Adipocyte (in vitro differentiated cells): ENCODE results near the gene TXNL4A.

ENCODE experiments used
- DNase-seq: peaks from one replicate; pipeline ENCODE4 v3.0.0-alpha.2; 2015; ENCODE audit warnings: low read depth
- H3K27me3 ChIP-seq: replicated peaks from 2 replicates; pipeline ENCODE4 v1.7.0; 2013; ENCODE audit warnings: mild to moderate bottlenecking, low read length, moderate library complexity; ENCODE audit not compliant: control insufficient read depth, insufficient read depth
- H3K36me3 ChIP-seq: 2 replicates; pipeline ENCODE4 v1.7.0; 2013; ENCODE audit warnings: low read length, mild to moderate bottlenecking, moderate library complexity; ENCODE audit not compliant: control insufficient read depth, insufficient read depth, severe bottlenecking
- H3K4me1 ChIP-seq: 2 replicates; pipeline ENCODE4 v1.7.0; 2013; ENCODE audit warnings: mild to moderate bottlenecking, low read length, moderate library complexity; ENCODE audit not compliant: control insufficient read depth, insufficient read depth
- H3K4me3 ChIP-seq: 2 replicates; pipeline ENCODE4 v1.7.0; 2013; ENCODE audit warnings: mild to moderate bottlenecking, low read length, moderate library complexity
- H3K9ac ChIP-seq: 2 replicates; pipeline ENCODE4 v1.7.0; 2013; ENCODE audit warnings: mild to moderate bottlenecking, low read length, moderate library complexity
- H3K9me3 ChIP-seq: 2 replicates; pipeline ENCODE4 v1.7.0; 2013; ENCODE audit warnings: mild to moderate bottlenecking, low read length, moderate library complexity; ENCODE audit not compliant: control insufficient read depth

TXNL4A gene

DNA sequence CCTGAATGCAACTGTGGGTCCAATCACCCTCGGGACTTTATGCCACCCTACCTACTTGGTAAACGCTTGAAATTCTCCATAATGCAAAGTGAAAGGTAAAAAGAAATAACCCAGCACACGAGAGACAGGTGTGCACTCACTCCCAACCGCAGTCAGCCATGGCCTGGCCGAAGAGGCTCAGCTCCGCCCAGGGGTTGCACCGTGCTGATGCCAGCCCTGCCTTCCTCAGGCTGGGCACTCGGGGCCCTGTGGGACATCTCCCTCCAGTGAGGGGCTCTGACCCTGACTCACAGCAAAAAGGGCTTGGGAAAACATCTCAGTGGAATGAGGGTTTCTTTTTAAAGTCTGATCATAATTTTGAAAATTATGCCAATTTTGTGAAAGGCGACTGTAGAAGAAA is 50.2 kb downstream of the TXNL4A start:
- H3K4me3 ChIP-seq = no peak overlapping the region
- H3K9ac ChIP-seq = no peak overlapping the region
- H3K4me1 ChIP-seq = peaks cover 63% of the 10 kb centered on the region
- peaks cover 2% of the 10 kb centered on the region for H3K9me3 ChIP-seq
- DNase-seq = no peak
- no peaks in the 10 kb centered on the region for H3K27me3 ChIP-seq
- H3K36me3 ChIP-seq = peaks cover 76% of the 10 kb centered on the region

DNA sequence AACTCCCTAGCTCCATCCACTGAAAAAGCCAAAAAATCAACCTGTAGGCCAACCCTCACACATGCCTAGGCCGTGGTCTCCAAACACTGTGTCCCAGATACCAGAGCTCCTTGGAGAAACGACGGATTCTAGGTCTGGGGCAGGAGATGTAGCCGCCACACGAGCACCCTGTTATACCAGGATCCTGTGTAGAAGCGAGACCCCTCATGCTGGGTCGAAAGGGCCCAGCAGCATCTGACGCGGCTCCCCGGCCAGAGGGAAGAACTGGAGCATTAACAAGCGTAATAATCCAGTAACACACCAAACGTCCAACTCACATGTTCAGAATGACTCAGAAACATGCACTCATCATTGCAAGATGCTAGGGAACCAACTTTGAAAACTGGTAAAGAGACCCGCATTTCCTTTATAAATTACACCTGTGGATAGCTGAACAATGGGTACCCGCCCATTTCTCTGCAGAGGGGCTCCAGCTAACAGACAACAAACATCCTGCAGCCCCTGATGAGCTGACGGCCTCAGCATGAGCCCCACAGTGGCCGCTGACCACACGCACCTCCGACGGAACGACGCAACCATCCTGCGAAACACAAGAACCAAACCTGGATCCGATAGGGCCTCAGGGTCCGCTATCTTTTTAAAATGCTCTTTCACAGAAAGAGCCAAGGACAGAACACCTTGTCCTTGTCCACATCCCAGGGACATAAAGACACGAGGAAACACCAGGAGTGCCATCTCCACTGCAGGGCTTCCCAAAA is 51.1 kb downstream of the TXNL4A start:
- Histone ChIP-seq H3K4me3 (no peak overlapping the region), H3K9ac (no peak overlapping the region), H3K27me3 (no peaks in the 10 kb centered on the region), H3K36me3 (peaks cover 74% of the 10 kb centered on the region), H3K9me3 (peaks cover 11% of the 10 kb centered on the region), H3K4me1 (peaks cover 55% of the 10 kb centered on the region)
- DNase-seq = no peak

DNA sequence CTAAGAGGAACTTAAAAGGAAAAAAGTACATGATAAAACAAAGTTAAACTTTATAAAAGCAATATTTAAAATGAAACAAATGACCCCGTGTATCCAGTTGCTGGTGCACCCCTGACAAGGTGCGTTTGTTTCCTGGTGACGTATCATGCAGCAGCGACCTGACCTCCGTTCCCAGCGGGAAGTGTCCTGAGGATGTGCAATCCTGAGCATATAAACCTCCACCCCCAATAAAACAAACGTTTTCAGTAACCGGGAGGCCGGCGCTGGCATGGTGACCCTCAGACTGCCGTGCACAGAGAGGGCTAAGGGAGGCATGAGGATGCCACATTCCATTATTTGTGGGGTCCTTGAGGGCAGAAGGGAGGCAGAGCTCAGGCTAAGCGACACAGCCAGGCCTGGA is 51.7 kb downstream of the TXNL4A start:
- Histone ChIP-seq H3K4me1 (peaks cover 48% of the 10 kb centered on the region), H3K36me3 (peaks cover 68% of the 10 kb centered on the region), H3K9me3 (peaks cover 17% of the 10 kb centered on the region), H3K4me3 (no peak overlapping the region), H3K27me3 (no peaks in the 10 kb centered on the region), H3K9ac (no peak overlapping the region)
- no peak for DNase-seq

DNA sequence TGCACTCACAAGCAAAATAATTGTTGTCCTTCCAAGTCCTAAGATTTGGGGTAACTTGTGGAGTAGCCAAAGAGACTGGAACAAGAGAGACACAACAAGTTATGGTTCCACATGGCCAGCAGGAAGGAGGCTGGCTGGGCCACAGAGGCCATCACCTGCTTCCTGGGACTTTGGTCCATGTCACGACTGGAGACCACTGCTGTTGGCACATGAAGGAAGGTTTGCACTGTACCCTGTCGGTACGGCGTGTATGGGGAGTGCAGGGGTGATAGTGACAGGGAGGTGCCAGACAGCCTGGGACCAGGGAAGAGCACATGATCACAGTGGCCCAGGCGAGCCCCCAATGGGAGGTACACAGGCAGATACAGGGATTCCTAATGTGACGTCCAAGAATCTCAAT is 52.4 kb downstream of the TXNL4A start:
- Histone ChIP-seq H3K9me3 (peaks cover 24% of the 10 kb centered on the region), H3K4me3 (no peak overlapping the region), H3K36me3 (peaks cover 64% of the 10 kb centered on the region), H3K27me3 (no peaks in the 10 kb centered on the region), H3K9ac (no peak overlapping the region), H3K4me1 (peaks cover 43% of the 10 kb centered on the region)
- DNase-seq = no peak

DNA sequence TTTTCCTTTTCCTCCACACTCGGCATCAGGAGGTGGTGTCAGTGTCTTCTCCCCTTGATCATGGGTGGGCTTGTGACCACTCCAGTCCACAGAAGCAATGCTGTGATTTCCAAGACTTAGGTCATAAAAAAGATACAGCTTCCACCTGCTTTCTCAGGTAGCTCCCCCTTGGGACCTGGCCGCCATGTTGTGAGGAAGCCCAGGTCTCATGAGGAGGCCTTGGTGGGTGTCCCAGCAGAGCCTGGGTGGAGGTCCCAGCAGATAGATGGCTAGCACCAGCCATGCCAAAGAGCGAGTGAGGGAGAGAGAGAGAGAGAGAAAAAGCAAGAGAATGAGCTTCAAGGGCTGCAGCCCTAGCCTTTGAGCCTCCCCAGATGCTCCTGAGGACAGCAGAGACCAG is 52.9 kb downstream of the TXNL4A start:
- H3K9ac ChIP-seq = no peak overlapping the region
- H3K36me3 ChIP-seq = peaks cover 63% of the 10 kb centered on the region
- no peaks in the 10 kb centered on the region for H3K27me3 ChIP-seq
- DNase-seq = no peak
- H3K9me3 ChIP-seq = peaks cover 28% of the 10 kb centered on the region
- H3K4me1 ChIP-seq = peaks cover 43% of the 10 kb centered on the region
- no peak overlapping the region for H3K4me3 ChIP-seq

DNA sequence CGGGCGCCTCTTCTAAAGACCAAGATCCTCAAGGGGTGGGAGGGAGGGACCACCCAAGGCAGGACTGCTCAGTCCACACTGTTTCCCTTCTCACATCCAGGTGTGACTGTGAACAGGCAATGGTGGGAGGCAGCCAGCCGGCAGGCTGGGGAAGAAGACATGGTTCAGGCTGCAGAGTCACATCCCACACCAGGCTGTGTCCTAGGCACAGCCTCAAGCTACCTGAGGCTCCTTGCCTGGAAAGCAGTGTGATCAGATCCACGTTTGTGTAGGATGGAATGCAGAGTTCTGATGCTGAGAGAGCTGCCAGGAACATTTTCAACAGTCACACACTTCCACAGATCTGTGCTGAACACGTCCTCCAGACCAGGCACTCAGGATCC is 53.3 kb downstream of the TXNL4A start:
- DNase-seq = no peak
- Histone ChIP-seq H3K9me3 (peaks cover 32% of the 10 kb centered on the region), H3K4me3 (no peak overlapping the region), H3K27me3 (no peaks in the 10 kb centered on the region), H3K9ac (no peak overlapping the region), H3K36me3 (peaks cover 63% of the 10 kb centered on the region), H3K4me1 (peaks cover 43% of the 10 kb centered on the region)

DNA sequence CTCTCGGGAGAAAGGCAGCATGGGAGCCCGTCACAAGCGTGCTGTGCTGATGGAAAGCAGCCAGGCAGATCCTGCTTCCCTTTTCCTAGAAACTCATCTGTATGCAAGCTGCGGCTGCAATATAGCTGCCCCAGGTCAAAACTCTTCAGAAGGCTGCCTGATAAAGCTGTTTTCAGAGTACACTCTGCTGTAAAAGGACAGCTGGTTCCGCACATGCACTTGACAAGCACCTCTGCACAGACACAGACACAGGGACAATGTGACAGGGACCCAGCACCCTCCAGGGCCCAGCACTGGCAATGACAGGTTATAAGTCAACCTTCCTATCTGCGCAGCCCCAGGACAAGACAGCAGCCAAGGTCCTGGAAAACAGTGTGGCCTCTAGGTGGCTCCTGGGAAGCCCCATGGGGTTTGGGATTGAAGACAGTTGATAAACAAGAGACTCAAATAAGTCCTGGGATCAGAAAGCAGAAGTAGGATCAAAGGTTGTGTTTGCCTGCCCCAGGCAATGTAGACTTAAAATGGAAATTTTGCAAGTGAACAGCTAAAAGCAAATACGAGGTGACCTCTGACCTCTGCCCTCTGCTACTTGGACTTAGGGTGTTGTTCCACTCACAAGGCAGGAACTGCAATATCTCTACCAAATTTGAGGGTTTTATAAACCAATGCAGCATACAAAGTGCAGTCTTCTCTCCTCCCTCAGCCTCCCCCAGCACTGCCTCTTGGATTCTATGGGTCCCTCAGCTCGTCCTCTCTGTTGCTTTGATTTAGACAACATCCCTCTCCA is 53.9 kb downstream of the TXNL4A start:
- Histone ChIP-seq H3K9ac (no peak overlapping the region), H3K4me3 (no peak overlapping the region), H3K9me3 (peaks cover 38% of the 10 kb centered on the region), H3K4me1 (peaks cover 41% of the 10 kb centered on the region), H3K36me3 (peaks cover 67% of the 10 kb centered on the region), H3K27me3 (no peaks in the 10 kb centered on the region)
- no peak for DNase-seq

DNA sequence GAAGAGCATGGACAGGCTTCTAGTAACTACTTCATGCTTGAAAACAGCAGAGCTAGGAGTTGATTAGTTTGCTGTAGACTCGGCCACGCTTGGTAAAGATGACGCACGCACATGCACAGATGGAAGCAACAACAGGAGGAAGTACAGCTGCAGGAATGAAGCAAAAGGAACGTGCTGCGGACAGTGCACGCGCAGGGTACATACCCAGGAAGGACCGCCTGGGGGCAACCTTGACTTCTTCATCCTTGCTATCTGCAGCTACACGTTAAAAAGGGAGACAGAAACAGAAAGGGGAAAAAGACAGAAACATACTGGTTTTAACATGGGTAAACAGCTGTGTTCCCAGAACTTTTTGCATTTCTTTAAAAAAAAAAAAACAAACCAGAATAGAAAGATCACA is 54.6 kb downstream of the TXNL4A start:
- Histone ChIP-seq H3K27me3 (no peaks in the 10 kb centered on the region), H3K9ac (no peak overlapping the region), H3K4me3 (no peak overlapping the region), H3K36me3 (peaks cover 74% of the 10 kb centered on the region), H3K9me3 (peaks cover 46% of the 10 kb centered on the region), H3K4me1 (peaks cover 34% of the 10 kb centered on the region)
- no peak for DNase-seq

DNA sequence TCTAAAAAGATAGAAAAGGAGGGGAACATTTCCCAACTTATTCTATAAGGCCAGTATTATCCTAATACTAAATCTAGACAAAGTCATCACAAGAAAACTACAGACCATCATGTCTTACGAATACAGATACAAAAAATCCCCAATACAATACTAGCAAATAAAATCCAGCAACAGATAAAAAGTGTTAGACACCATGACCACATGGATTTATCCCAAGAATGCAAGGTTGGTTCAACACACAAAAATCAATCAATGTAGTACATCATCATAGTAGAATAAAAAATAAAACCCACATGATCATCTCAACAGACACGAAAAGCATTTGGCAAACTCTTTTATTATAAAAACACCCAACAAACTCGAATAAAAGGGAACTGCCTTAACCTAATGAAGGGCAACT is 55.5 kb downstream of the TXNL4A start:
- no peak for DNase-seq
- Histone ChIP-seq H3K9ac (no peak overlapping the region), H3K27me3 (no peaks in the 10 kb centered on the region), H3K9me3 (peaks cover 51% of the 10 kb centered on the region), H3K36me3 (peaks cover 77% of the 10 kb centered on the region), H3K4me1 (peaks cover 26% of the 10 kb centered on the region), H3K4me3 (peak overlapping the region; percentile 38)

DNA sequence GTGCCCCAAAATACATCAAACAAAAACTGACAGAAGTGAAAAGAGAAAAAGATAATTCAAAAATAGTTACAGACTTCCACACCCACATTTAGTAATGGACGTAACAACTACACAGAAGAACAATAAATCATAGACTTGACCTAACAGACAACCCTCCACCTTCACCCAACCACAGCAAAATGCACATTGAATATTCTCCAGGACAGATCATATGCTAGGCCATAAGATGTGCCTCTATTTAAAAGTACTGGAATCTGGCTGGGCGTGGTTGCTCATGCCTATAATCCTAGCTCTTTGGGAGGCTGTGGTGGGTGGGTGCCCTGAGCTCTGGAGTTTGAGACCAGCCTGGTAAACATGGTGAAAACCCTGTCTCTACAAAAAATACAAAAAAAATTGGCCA is 56.9 kb downstream of the TXNL4A start:
- Histone ChIP-seq H3K27me3 (no peaks in the 10 kb centered on the region), H3K9ac (no peak overlapping the region), H3K36me3 (peaks cover 76% of the 10 kb centered on the region), H3K4me3 (no peak overlapping the region), H3K4me1 (peaks cover 21% of the 10 kb centered on the region), H3K9me3 (peaks cover 51% of the 10 kb centered on the region)
- DNase-seq = no peak

DNA sequence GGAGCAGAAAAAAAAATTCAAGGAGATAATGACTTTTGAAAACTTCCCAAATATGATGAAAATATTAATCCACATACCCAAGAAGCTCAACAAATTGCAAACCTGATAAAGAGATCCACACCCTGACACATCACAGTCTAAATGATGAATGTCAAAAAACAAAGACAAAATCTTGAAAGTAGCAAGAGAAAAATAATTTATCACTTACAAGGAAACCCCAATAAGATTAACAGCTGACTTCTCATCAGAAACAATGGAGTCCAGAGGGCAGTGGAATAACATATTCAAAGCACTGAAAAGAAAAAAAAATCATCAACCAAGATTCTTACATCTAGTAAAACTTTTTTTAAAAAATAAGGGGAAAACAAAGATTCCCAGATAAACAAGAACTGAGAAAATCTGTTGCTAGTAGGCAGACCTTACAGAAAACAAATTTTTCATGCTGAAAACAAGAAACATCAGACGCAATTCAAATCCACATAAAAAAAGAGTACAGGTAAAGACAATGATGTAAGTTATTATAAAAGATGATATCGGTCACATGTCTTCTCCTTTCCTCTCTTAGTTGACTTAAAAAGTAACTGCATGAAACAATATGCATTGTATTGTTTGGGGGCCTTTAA is 58.2 kb downstream of the TXNL4A start:
- peaks cover 71% of the 10 kb centered on the region for H3K36me3 ChIP-seq
- H3K4me3 ChIP-seq = peak overlapping the region; percentile 11
- peak; percentile 26 for DNase-seq
- peaks cover 51% of the 10 kb centered on the region for H3K9me3 ChIP-seq
- peaks cover 13% of the 10 kb centered on the region for H3K4me1 ChIP-seq
- H3K27me3 ChIP-seq = no peaks in the 10 kb centered on the region
- H3K9ac ChIP-seq = no peak overlapping the region
